Calu3 (cell line): Measurements from ENCODE around the gene ABHD2. TPM values are rescaled to one million over a fixed set of nuclear protein-coding genes. Genes with fewer than 3 reads are reported as not detected.

Source experiments
- BruUV-seq: library from RNA; stranded (reverse); fragments of 400-500 nt; replicated peaks from 2 replicates; lab custom pipeline; 2021; lab: Mats Ljungman, UMichigan
- CTCF ChIA-PET: fragments of 300-600 bp; sonication (Branson Sonifier 250); formaldehyde crosslinking; loops from one replicate; lab custom pipeline; 2022; ENCODE audit warnings: antibody characterized with exemption; lab: Charles Lee
- DNase-seq: peaks from one replicate; pipeline ENCODE4 v3.0.0; 2022
- H3K27ac Mint-ChIP-seq: one replicate; pipeline ENCODE4 v1.8.0; 2022; ENCODE audit warnings: mixed read lengths; ENCODE audit not compliant: unreplicated experiment
- H3K27me3 Mint-ChIP-seq: one replicate; pipeline ENCODE4 v1.8.0; 2022; ENCODE audit warnings: mixed read lengths; ENCODE audit not compliant: unreplicated experiment
- H3K36me3 Mint-ChIP-seq: one replicate; pipeline ENCODE4 v1.8.0; 2022; ENCODE audit warnings: mild to moderate bottlenecking, moderate library complexity, mixed read lengths; ENCODE audit not compliant: insufficient read depth, unreplicated experiment
- H3K4me1 Mint-ChIP-seq: one replicate; pipeline ENCODE4 v1.8.0; 2022; ENCODE audit warnings: mild to moderate bottlenecking, low read depth, mixed read lengths; ENCODE audit not compliant: unreplicated experiment
- H3K4me3 Mint-ChIP-seq: one replicate; pipeline ENCODE4 v1.8.0; 2022; ENCODE audit warnings: mild to moderate bottlenecking, low read depth, moderate library complexity, mixed read lengths; ENCODE audit not compliant: unreplicated experiment
- H3K9me3 Mint-ChIP-seq: one replicate; pipeline ENCODE4 v1.8.0; 2022; ENCODE audit warnings: low read depth, mixed read lengths; ENCODE audit not compliant: unreplicated experiment
- intact Hi-C: fragments of 100-400 bp; cut with micrococcal nuclease; formaldehyde crosslinking; loops from one replicate; pipeline ENCODE4 v1.10.0; 2022; ENCODE audit not compliant: unreplicated experiment
- total RNA-seq: library from RNA; stranded (reverse); gene quantifications from 2 replicates; pipeline ENCODE4 v1.2.3, GENCODE V29; 2022
- TF ChIP-seq, protein P1 (sequence below): fragments of 200-600 bp; IDR thresholded peaks from one replicate; pipeline ENCODE4 v1.8.0; 2022; ENCODE audit warnings: antibody characterized with exemption; ENCODE audit not compliant: unreplicated experiment

Gene ABHD2
- total RNA-seq, 1 experiment from 2014 or later: 353 TPM

DNA sequence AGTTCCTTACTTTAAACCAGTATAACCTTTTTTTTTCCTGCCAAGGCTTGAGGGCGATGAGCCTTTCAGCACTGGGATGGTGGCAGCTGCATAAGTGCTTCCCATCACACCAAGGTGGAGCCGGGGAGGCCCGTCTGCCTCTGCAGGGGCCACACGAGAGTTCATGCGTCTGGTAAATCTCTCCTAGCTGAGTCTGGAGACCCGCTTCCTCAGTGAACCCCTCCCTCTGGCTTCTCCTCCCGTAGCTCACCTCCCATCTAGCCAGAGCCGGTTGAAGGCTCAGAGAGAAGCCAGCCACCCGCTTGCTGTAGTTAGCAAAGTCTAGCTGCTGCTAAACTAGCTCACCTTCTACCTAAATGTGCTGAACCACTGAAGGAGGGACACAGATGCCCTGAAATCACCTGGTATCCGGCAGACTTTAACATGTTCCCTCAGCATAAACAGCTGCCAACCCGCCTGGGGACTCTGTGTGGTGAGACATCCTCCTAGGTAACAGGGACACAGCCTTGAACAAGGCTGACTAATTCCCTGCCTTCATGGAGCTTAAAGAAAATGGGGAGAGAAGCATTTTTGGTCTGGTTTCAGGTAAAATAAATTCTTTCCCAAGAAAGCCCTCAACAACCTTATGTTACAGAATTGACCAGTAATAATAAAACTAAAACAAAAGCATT is 90.2 kb downstream of the ABHD2 start:
- Mint-ChIP-seq H3K27me3 (no peaks in the 10 kb centered on the region), H3K4me1 (no peaks in the 10 kb centered on the region), H3K36me3 (peaks cover 34% of the 10 kb centered on the region), H3K27ac (no peak overlapping the region), H3K4me3 (no peak overlapping the region), H3K9me3 (no peaks in the 10 kb centered on the region)
- no peak for DNase-seq
- CTCF ChIA-PET: interaction anchor here (0.6 to 1.9 kb wide), 12 partner anchors 10 to 274 kb away, joined by 3 to 12 read pairs (median 4); no protein-coding TSS in a partner anchor
- TF ChIP-seq, protein P1, sequence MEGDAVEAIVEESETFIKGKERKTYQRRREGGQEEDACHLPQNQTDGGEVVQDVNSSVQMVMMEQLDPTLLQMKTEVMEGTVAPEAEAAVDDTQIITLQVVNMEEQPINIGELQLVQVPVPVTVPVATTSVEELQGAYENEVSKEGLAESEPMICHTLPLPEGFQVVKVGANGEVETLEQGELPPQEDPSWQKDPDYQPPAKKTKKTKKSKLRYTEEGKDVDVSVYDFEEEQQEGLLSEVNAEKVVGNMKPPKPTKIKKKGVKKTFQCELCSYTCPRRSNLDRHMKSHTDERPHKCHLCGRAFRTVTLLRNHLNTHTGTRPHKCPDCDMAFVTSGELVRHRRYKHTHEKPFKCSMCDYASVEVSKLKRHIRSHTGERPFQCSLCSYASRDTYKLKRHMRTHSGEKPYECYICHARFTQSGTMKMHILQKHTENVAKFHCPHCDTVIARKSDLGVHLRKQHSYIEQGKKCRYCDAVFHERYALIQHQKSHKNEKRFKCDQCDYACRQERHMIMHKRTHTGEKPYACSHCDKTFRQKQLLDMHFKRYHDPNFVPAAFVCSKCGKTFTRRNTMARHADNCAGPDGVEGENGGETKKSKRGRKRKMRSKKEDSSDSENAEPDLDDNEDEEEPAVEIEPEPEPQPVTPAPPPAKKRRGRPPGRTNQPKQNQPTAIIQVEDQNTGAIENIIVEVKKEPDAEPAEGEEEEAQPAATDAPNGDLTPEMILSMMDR: no peak
- BruUV-seq: no TSS peak
- intact Hi-C loops: loop anchor here (5.0 kb wide), 1 partner anchor 286 kb away; no protein-coding TSS in a partner anchor

DNA sequence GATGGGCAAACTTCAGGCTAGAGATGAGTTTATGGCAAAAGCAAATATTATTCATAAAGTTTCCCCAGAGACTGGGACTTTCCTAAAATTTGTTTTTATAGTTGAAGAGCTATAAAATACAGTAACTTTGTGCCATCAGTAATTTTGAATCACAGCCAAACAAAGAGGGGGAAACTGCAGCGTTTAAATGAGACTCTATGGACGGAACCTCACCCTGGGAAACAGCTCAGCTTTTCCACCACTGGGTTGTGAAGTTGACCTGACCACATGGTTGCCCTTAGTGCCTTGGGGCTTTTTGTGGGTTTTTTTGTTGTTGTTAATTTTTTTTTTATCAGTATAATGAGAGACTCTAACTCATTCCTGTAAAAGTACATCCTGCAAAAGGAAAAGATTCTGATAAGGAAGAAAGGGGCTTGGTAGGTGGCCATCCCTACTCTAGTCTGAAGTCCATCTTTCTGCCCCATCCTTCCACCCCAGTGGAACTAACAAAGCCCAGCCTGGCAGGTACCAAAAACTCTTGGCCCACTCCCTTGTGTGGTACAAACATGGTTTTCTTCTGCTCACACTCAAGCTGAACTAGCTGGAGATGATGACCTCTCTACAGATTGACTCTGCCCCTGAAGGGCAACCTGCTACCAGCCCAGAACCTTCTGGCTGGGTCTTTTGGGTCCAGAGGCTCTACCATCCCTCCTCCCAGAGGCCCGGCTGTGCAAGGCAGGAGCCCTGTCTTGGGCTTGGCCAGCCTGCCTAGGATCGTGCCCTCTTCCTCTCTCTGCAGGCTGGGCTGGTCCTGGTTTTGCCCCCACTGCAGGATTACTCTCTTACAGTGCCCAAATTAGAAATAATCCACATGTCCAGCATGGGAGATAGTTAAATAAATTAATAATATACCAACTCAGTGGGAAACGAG is 92.0 kb downstream of the ABHD2 start:
- TF ChIP-seq, protein P1: no peak
- Mint-ChIP-seq H3K4me1 (no peaks in the 10 kb centered on the region), H3K27me3 (no peaks in the 10 kb centered on the region), H3K4me3 (no peak overlapping the region), H3K36me3 (peaks cover 42% of the 10 kb centered on the region), H3K27ac (no peak overlapping the region), H3K9me3 (no peaks in the 10 kb centered on the region)
- BruUV-seq: no TSS peak
- intact Hi-C loops: loop anchor here (5.0 kb wide), 1 partner anchor 288 kb away; no protein-coding TSS in a partner anchor
- no peak for DNase-seq
- CTCF ChIA-PET: interaction anchor here (0.6 kb wide), 1 partner anchor 33 kb away, joined by 7 read pairs; no protein-coding TSS in a partner anchor

DNA sequence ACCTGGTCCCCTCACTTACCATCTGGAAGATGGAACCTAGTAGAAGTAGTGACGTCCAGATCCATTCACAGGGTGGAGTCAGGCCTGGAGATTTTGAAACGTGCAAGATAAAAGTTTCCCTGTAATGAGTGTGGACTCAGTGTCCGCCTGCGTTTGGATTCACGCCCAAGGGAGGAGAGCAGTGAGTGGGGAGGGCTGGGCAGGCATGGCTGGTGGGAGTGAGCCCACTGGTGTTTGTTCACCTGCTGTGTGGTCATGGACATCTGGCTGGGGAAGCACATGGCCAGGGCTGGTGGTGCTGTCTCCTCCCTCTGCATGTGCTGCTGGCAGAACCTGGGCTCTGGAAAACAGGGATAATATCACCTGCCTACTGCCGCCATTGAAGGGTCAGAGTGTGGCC is 96.1 kb downstream of the ABHD2 start:
- no peaks in the 10 kb centered on the region for H3K9me3 Mint-ChIP-seq

DNA sequence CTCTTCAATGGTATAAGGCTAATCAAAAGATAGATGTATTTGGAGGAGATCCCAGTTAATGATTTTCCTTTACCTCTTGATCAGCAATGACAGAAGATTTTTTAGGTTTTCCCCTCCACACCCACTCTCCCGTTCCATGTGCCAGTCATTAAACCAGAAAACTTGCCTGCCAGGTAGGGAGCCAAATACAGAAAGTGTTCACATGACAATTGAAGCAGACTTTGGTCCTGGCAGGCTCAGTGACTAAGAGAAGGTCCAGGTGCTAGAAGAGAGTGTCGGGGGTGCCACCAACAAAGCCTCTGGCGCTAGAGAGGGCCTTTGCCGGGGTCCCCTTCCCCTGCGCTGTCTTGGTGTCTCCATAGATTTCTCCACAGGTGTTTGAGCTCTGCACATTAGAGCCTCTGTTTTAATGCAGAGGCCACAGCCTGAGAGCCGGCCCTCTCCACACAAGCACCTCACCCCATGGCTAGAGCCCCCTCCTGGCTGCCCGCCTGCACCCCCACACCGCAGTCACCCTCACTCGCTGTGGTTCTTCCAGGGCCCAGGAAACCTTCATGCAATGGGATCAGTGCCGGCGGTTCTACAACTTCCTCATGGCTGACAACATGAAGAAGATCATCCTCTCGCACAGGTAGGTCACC is 96.8 kb downstream of the ABHD2 start:
- BruUV-seq: no TSS peak
- no peak overlapping the region for H3K4me3 Mint-ChIP-seq
- H3K27ac Mint-ChIP-seq: no peak overlapping the region
- no peaks in the 10 kb centered on the region for H3K9me3 Mint-ChIP-seq
- peaks cover 44% of the 10 kb centered on the region for H3K36me3 Mint-ChIP-seq
- CTCF ChIA-PET: no interaction called here
- TF ChIP-seq, protein P1: no peak
- H3K4me1 Mint-ChIP-seq: no peaks in the 10 kb centered on the region
- intact Hi-C loops: no loop called here
- no peak for DNase-seq
- H3K27me3 Mint-ChIP-seq: no peaks in the 10 kb centered on the region

More for the DNA sequence above, 96.1 kb downstream of the ABHD2 start:
- no peaks in the 10 kb centered on the region for H3K4me1 Mint-ChIP-seq
- no peak for DNase-seq
- TF ChIP-seq, protein P1: no peak
- no peak overlapping the region for H3K27ac Mint-ChIP-seq
- CTCF ChIA-PET: no interaction called here
- intact Hi-C loops: no loop called here
- H3K36me3 Mint-ChIP-seq: peaks cover 44% of the 10 kb centered on the region
- no TSS peak for BruUV-seq
- no peaks in the 10 kb centered on the region for H3K27me3 Mint-ChIP-seq
- H3K4me3 Mint-ChIP-seq: no peak overlapping the region
